ENCODE measurements around the gene VSTM4. TPM values are rescaled to one million over a fixed set of nuclear protein-coding genes. Genes with fewer than 3 reads are reported as not detected.

VSTM4 gene
- total and polyA plus RNA-seq, 2 donors (not counting 1 experiment from before 2014, with no cell fraction given): 8.1 to 27.9 TPM

DNA sequence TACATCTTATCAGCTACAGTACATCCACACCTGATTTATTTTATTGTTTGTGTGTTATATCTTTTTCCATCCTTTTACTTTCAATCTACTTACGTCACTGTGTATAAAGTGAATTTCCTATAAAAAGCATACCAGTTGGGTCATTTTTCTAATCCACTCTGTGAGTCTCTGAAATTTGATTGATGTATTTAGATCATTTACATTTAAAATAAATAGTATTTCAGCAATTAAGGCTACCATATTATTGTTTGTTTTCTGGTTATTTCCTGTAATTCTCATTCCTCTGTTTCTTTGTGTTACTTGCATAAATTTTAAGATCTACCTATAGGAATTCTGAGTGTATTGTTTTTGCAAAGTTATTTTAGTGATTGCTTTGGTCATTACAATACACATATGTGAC lies 53.7 kb downstream of the VSTM4 start:
- Histone ChIP-seq H3K4me2 (ENCODE audit: extremely low read depth, insufficient read depth, low read length) (no peak overlapping the region), H3K27ac (ENCODE audit: insufficient read depth, low read length) (no peak overlapping the region), H3K27me3 (ENCODE audit: control insufficient read depth, insufficient read depth, low read length) (no peaks in the 10 kb centered on the region), H3K4me3 (replicated peaks in 1 of 4; ENCODE audit: control extremely low read depth in 1 of 4, insufficient read depth in 1 of 4, low read depth in 3 of 4, low read length in 4 of 4) (no peak overlapping the region), H3K4me1 (ENCODE audit: control insufficient read depth, extremely low read depth, insufficient read depth, low read length) (peaks cover 2% of the 10 kb centered on the region), H3K9ac (ENCODE audit: insufficient read depth, low read length) (no peak overlapping the region), H4K20me1 (ENCODE audit: control insufficient read depth, extremely low read depth, insufficient read depth, low read length) (no peaks in the 10 kb centered on the region), H3K79me2 (ENCODE audit: control insufficient read depth, insufficient read depth, low read length) (no peaks in the 10 kb centered on the region), H2AFZ (ENCODE audit: low read length) (no peak overlapping the region), H3K9me3 (ENCODE audit: control insufficient read depth, insufficient read depth, low read depth, low read length) (no peaks in the 10 kb centered on the region), H3K36me3 (ENCODE audit: control insufficient read depth, insufficient read depth, low read length) (no peaks in the 10 kb centered on the region)
- TF ChIP-seq, protein P1, sequence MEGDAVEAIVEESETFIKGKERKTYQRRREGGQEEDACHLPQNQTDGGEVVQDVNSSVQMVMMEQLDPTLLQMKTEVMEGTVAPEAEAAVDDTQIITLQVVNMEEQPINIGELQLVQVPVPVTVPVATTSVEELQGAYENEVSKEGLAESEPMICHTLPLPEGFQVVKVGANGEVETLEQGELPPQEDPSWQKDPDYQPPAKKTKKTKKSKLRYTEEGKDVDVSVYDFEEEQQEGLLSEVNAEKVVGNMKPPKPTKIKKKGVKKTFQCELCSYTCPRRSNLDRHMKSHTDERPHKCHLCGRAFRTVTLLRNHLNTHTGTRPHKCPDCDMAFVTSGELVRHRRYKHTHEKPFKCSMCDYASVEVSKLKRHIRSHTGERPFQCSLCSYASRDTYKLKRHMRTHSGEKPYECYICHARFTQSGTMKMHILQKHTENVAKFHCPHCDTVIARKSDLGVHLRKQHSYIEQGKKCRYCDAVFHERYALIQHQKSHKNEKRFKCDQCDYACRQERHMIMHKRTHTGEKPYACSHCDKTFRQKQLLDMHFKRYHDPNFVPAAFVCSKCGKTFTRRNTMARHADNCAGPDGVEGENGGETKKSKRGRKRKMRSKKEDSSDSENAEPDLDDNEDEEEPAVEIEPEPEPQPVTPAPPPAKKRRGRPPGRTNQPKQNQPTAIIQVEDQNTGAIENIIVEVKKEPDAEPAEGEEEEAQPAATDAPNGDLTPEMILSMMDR (conservative IDR thresholded peaks at IDR 0.05 in 1 of 2, IDR thresholded peaks at IDR 0.05 in 1 of 2; ENCODE audit: low read depth in 1 of 2, low read length in 2 of 2): no peak
- TF ChIP-seq EZH2 (IDR thresholded peaks at IDR 0.05; ENCODE audit: low read length, missing control alignments): no peak
- DNase-seq (ENCODE audit: low read depth in 2 of 2): no peak

DNA sequence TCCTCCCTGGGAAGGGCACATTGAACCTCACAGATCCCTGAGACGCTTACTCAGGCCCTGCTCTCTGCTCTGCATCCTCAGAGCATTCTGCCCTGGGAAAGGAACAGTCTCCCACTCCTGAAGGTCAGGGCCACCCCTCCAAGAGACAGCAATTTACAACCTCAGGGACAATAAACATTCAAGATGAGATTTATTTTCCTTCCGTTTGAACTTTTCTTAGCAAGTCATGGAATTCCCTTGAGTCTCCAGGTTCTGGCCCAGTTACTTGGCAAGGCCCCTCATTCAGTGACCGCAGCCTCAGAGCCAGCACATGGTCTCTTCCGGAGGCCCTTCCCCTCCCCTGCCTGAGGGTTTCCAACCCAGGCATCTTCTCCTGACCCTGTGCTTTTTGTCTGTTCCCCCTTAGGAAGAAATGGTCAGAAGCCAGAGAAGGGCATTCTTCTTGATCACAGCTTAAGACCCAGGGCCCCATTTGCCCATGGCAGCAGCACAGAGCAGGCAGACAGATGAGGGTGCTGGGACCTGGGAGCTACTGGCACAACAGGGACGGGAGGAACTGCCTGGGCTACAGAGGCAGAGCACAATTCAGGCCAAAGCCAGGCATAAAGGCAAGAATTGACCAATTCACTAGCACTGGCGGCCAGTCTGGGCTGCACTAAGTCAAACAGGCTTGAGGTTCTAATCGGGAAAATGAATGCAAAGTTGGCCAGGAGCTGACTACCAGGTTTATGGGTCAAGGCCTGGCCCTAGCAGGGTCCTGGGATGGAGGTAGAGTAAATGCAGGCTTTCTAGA lies 56.7 kb downstream of the VSTM4 start:
- no peak overlapping the region for H3K9ac ChIP-seq (ENCODE audit: insufficient read depth, low read length)
- no peaks in the 10 kb centered on the region for H3K36me3 ChIP-seq (ENCODE audit: control insufficient read depth, insufficient read depth, low read length)
- H4K20me1 ChIP-seq (ENCODE audit: control insufficient read depth, extremely low read depth, insufficient read depth, low read length): no peaks in the 10 kb centered on the region
- no peaks in the 10 kb centered on the region for H3K27me3 ChIP-seq (ENCODE audit: control insufficient read depth, insufficient read depth, low read length)
- H3K4me1 ChIP-seq (ENCODE audit: control insufficient read depth, extremely low read depth, insufficient read depth, low read length): peaks cover 5% of the 10 kb centered on the region
- H3K79me2 ChIP-seq (ENCODE audit: control insufficient read depth, insufficient read depth, low read length): no peaks in the 10 kb centered on the region
- no peak for DNase-seq (ENCODE audit: low read depth in 2 of 2)
- H2AFZ ChIP-seq (ENCODE audit: low read length): no peak overlapping the region
- H3K4me3 ChIP-seq (replicated peaks in 1 of 4; ENCODE audit: control extremely low read depth in 1 of 4, insufficient read depth in 1 of 4, low read depth in 3 of 4, low read length in 4 of 4): no peak overlapping the region
- no peak overlapping the region for H3K27ac ChIP-seq (ENCODE audit: insufficient read depth, low read length)
- H3K9me3 ChIP-seq (ENCODE audit: control insufficient read depth, insufficient read depth, low read depth, low read length): no peaks in the 10 kb centered on the region
- no peak overlapping the region for H3K4me2 ChIP-seq (ENCODE audit: extremely low read depth, insufficient read depth, low read length)
- TF ChIP-seq, protein P1 (conservative IDR thresholded peaks at IDR 0.05 in 1 of 2, IDR thresholded peaks at IDR 0.05 in 1 of 2; ENCODE audit: low read depth in 1 of 2, low read length in 2 of 2): no peak

DNA sequence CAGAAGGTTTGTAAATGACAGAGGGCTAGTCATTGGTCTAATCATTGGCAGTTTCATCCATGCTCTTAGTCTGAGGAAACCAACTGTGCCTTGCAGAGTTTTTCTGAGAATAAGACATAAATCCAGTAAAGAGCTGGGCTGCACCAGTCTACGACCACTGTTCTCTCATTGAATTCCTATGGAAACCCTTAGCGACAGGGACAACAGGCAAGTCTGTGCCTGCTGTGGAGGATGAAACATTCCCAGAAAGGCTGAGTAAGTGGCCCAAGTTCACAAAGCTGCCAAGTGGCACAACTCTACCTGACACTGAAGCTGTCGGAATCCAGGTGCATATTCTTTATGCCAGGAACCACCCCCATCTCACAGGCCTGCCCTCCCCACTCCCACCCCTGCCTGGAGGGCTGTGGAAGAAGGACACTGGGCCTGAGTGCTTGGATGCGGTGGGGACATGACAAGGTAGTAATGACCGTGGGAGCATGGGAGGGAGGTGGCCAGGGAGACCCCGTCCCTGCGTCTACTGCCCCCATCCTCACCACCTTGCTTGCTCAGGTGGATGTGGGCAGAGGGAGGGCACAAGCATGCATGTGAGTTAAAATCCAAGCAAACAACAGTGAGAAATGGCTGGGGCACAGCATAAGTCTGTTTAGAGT lies 58.0 kb downstream of the VSTM4 start:
- H2AFZ ChIP-seq (ENCODE audit: low read length): no peak overlapping the region
- TF ChIP-seq EZH2 (IDR thresholded peaks at IDR 0.05; ENCODE audit: low read length, missing control alignments): no peak

More for the DNA sequence above, 58.0 kb downstream of the VSTM4 start:
- H3K9me3 ChIP-seq (ENCODE audit: control insufficient read depth, insufficient read depth, low read depth, low read length): no peaks in the 10 kb centered on the region
- no peak overlapping the region for H3K9ac ChIP-seq (ENCODE audit: insufficient read depth, low read length)
- H3K4me2 ChIP-seq (ENCODE audit: extremely low read depth, insufficient read depth, low read length): no peak overlapping the region
- H3K27me3 ChIP-seq (ENCODE audit: control insufficient read depth, insufficient read depth, low read length): no peaks in the 10 kb centered on the region
- no peak overlapping the region for H3K4me3 ChIP-seq (replicated peaks in 1 of 4; ENCODE audit: control extremely low read depth in 1 of 4, insufficient read depth in 1 of 4, low read depth in 3 of 4, low read length in 4 of 4)
- no peaks in the 10 kb centered on the region for H3K36me3 ChIP-seq (ENCODE audit: control insufficient read depth, insufficient read depth, low read length)
- H4K20me1 ChIP-seq (ENCODE audit: control insufficient read depth, extremely low read depth, insufficient read depth, low read length): no peaks in the 10 kb centered on the region
- H3K27ac ChIP-seq (ENCODE audit: insufficient read depth, low read length): no peak overlapping the region
- H3K79me2 ChIP-seq (ENCODE audit: control insufficient read depth, insufficient read depth, low read length): no peaks in the 10 kb centered on the region
- H3K4me1 ChIP-seq (ENCODE audit: control insufficient read depth, extremely low read depth, insufficient read depth, low read length): peaks cover 5% of the 10 kb centered on the region
- DNase-seq (ENCODE audit: low read depth in 2 of 2): no peak
